ENCODE data around the gene DGCR6.
"Not testable (repeated sequence)": the region's sequence is repeated elsewhere in the genome, so short reads cannot be mapped to it uniquely, and the experiment has no call there.

DGCR6 gene

GRCh38 chr22:18931905-18932652, 26.0 kb downstream of the DGCR6 start:
- DNase-seq (ENCODE audit: low read depth): no peak

- DNase-seq (ENCODE audit: low read depth): no peak
Observed at GRCh38 chr22:18933914-18934313, 27.8 kb downstream of the DGCR6 start.

GRCh38 chr22:18934688-18935087, 28.6 kb downstream of the DGCR6 start:
- DNase-seq (ENCODE audit: low read depth): not testable (repeated sequence)

GRCh38 chr22:18935889-18936529, 29.9 kb downstream of the DGCR6 start, which contains the start of gene PRODH:
PRODH (minus strand) TSS chr22:18936293; CDS start chr22:18936287, 6 bp downstream.
- no peak for DNase-seq (ENCODE audit: low read depth)

GRCh38 chr22:18938691-18939090, 32.6 kb downstream of the DGCR6 start:
- not testable (repeated sequence) for DNase-seq (ENCODE audit: low read depth)

- DNase-seq (ENCODE audit: low read depth): not testable (repeated sequence)
Observed at GRCh38 chr22:18947105-18947504, 41.0 kb downstream of the DGCR6 start.

GRCh38 chr22:18947905-18948304, 41.8 kb downstream of the DGCR6 start:
- no peak for DNase-seq (ENCODE audit: low read depth)

GRCh38 chr22:18950141-18950540, 44.0 kb downstream of the DGCR6 start:
- no peak for DNase-seq (ENCODE audit: low read depth)

- no peak for DNase-seq (ENCODE audit: low read depth)
Observed at GRCh38 chr22:18952022-18952421, 45.9 kb downstream of the DGCR6 start.

GRCh38 chr22:18953128-18953527, 47.0 kb downstream of the DGCR6 start:
- not testable (repeated sequence) for DNase-seq (ENCODE audit: low read depth)

- peak; percentile 40 for DNase-seq (ENCODE audit: low read depth)
Observed at GRCh38 chr22:18954303-18954989, 48.3 kb downstream of the DGCR6 start.

- DNase-seq (ENCODE audit: low read depth): no peak
Observed at GRCh38 chr22:18954990-18955571, 49.0 kb downstream of the DGCR6 start.

GRCh38 chr22:18955696-18956095, 49.6 kb downstream of the DGCR6 start:
- DNase-seq (ENCODE audit: low read depth): no peak

- DNase-seq (ENCODE audit: low read depth): not testable (repeated sequence)
Observed at GRCh38 chr22:18956121-18956895, 50.2 kb downstream of the DGCR6 start.

GRCh38 chr22:18956956-18957355, 50.8 kb downstream of the DGCR6 start:
- not testable (repeated sequence) for DNase-seq (ENCODE audit: low read depth)

- not testable (repeated sequence) for DNase-seq (ENCODE audit: low read depth)
Observed at GRCh38 chr22:18957621-18958320, 51.7 kb downstream of the DGCR6 start.

- not testable (repeated sequence) for DNase-seq (ENCODE audit: low read depth)
Observed at GRCh38 chr22:18958321-18958705, 52.2 kb downstream of the DGCR6 start.

- not testable (repeated sequence) for DNase-seq (ENCODE audit: low read depth)
Observed at GRCh38 chr22:18958738-18959137, 52.6 kb downstream of the DGCR6 start.

GRCh38 chr22:18959266-18959665, 53.1 kb downstream of the DGCR6 start:
- not testable (repeated sequence) for DNase-seq (ENCODE audit: low read depth)

- not testable (repeated sequence) for DNase-seq (ENCODE audit: low read depth)
Observed at GRCh38 chr22:18959741-18960140, 53.6 kb downstream of the DGCR6 start.

Data from fibroblast of gingiva (primary cell).